MM.1S (cell line): ENCODE data around the gene KPNA4.

Experiments used
- DNase-seq: peaks from one replicate; pipeline ENCODE4 v3.0.0-alpha.2; 2015
- H2AFZ ChIP-seq: fragments of 300-600 bp; sonication (generic); 2 replicates; pipeline ENCODE4 v1.6.0; 2016; ENCODE audit warnings: antibody characterized with exemption, low read length
- H3F3A ChIP-seq: fragments of 300-600 bp; sonication (generic); 2 replicates; pipeline ENCODE4 v1.6.1; 2016; ENCODE audit warnings: mild to moderate bottlenecking, antibody characterized with exemption, low read length, moderate library complexity, mixed read lengths; ENCODE audit not compliant: insufficient read depth
- H3K27ac ChIP-seq: fragments of 300-600 bp; sonication (generic); 2 replicates; pipeline ENCODE4 v1.5.1; 2016; ENCODE audit warnings: mild to moderate bottlenecking, low read length
- H3K27me3 ChIP-seq: fragments of 300-600 bp; sonication (generic); replicated peaks from 2 replicates; pipeline ENCODE4 v1.6.0; 2016; ENCODE audit warnings: low read length; ENCODE audit not compliant: insufficient read depth
- H3K36me3 ChIP-seq: fragments of 300-600 bp; sonication (generic); replicated peaks from 2 replicates; pipeline ENCODE4 v1.6.1; 2016; ENCODE audit warnings: mild to moderate bottlenecking, low read length, mixed read lengths; ENCODE audit not compliant: insufficient read depth
- H3K4me1 ChIP-seq: fragments of 300-600 bp; sonication (generic); 2 replicates; pipeline ENCODE4 v1.6.1; 2016; ENCODE audit warnings: low read length, mixed read lengths
- H3K4me2 ChIP-seq: fragments of 300-600 bp; sonication (generic); 2 replicates; pipeline ENCODE4 v1.6.0; 2016; ENCODE audit warnings: low read depth, low read length
- H3K4me3 ChIP-seq: fragments of 300-600 bp; sonication (generic); 2 replicates; pipeline ENCODE4 v1.5.1; 2016; ENCODE audit warnings: low read length, mixed read lengths
- H3K79me2 ChIP-seq: fragments of 300-600 bp; sonication (generic); 2 replicates; pipeline ENCODE4 v1.6.1; 2016; ENCODE audit warnings: mixed run types, low read length, mixed read lengths
- H3K9ac ChIP-seq: fragments of 300-600 bp; sonication (generic); 2 replicates; pipeline ENCODE4 v1.6.1; 2016; ENCODE audit warnings: low read length, mixed read lengths
- H3K9me2 ChIP-seq: fragments of 300-600 bp; sonication (generic); replicated peaks from 2 replicates; pipeline ENCODE4 v1.6.1; 2016; ENCODE audit warnings: mild to moderate bottlenecking, low read length, mixed read lengths; ENCODE audit not compliant: insufficient read depth
- H3K9me3 ChIP-seq: fragments of 300-600 bp; sonication (generic); replicated peaks from 2 replicates; pipeline ENCODE4 v1.6.1; 2016; ENCODE audit warnings: mild to moderate bottlenecking, low read length, mixed read lengths; ENCODE audit not compliant: insufficient read depth
- H4K20me1 ChIP-seq: fragments of 300-600 bp; sonication (generic); 2 replicates; pipeline ENCODE4 v1.6.1; 2016; ENCODE audit warnings: mild to moderate bottlenecking, low read length, moderate library complexity, mixed read lengths; ENCODE audit not compliant: insufficient read depth
- CTCF ChIP-seq: fragments of 300-600 bp; sonication (generic); IDR thresholded peaks from 2 replicates; pipeline ENCODE4 v1.5.1; 2016; ENCODE audit warnings: antibody characterized with exemption, low read length, mixed read lengths
- EZH2 ChIP-seq: fragments of 300-600 bp; sonication (generic); optimal IDR thresholded peaks from 2 replicates; pipeline ENCODE3; 2017; ENCODE audit warnings: low read depth, mild to moderate bottlenecking, antibody characterized with exemption, low read length, mixed read lengths
- EZH2phosphoT487 ChIP-seq: fragments of 300-600 bp; sonication (generic); IDR thresholded peaks from 2 replicates; pipeline ENCODE4 v1.6.1; 2018; ENCODE audit warnings: antibody characterized with exemption, low read length

KPNA4 gene

GRCh38 chr3:160545504-160545871 is 19.9 kb downstream of the KPNA4 start:
- Histone ChIP-seq H3K4me2 (no peak overlapping the region), H3K9me2 (no peaks in the 10 kb centered on the region), H3K9me3 (no peaks in the 10 kb centered on the region), H3K27ac (no peak overlapping the region), H3K9ac (no peak overlapping the region), H3K4me1 (no peaks in the 10 kb centered on the region), H3K4me3 (no peak overlapping the region), H2AFZ (no peak overlapping the region), H4K20me1 (peaks cover 42% of the 10 kb centered on the region), H3K79me2 (peaks cover 100% of the 10 kb centered on the region), H3K27me3 (no peaks in the 10 kb centered on the region), H3K36me3 (no peaks in the 10 kb centered on the region), H3F3A (no peaks in the 10 kb centered on the region)
- TF ChIP-seq CTCF (no peak), EZH2phosphoT487 (no peak), EZH2 (no peak)
- no peak for DNase-seq

GRCh38 chr3:160544844-160545503 is 20.4 kb downstream of the KPNA4 start:
- Histone ChIP-seq H3F3A (no peaks in the 10 kb centered on the region), H3K4me1 (no peaks in the 10 kb centered on the region), H3K27ac (no peak overlapping the region), H3K4me3 (no peak overlapping the region), H3K36me3 (no peaks in the 10 kb centered on the region), H3K9me3 (no peaks in the 10 kb centered on the region), H3K79me2 (peaks cover 100% of the 10 kb centered on the region), H3K27me3 (no peaks in the 10 kb centered on the region), H3K4me2 (no peak overlapping the region), H3K9ac (no peak overlapping the region), H2AFZ (no peak overlapping the region), H3K9me2 (no peaks in the 10 kb centered on the region), H4K20me1 (peaks cover 46% of the 10 kb centered on the region)
- no peak for DNase-seq
- TF ChIP-seq CTCF (no peak), EZH2phosphoT487 (no peak), EZH2 (no peak)

- peaks cover 51% of the 10 kb centered on the region for H4K20me1 ChIP-seq
- no peak overlapping the region for H3K4me3 ChIP-seq
- H2AFZ ChIP-seq = no peak overlapping the region
Measured at GRCh38 chr3:160540551-160540950, 24.8 kb downstream of the KPNA4 start.

More at GRCh38 chr3:160540551-160540950, 24.8 kb downstream of the KPNA4 start:
- TF ChIP-seq CTCF (no peak), EZH2 (no peak), EZH2phosphoT487 (no peak)
- H3K79me2 ChIP-seq = peaks cover 90% of the 10 kb centered on the region
- H3K9me3 ChIP-seq = no peaks in the 10 kb centered on the region
- no peaks in the 10 kb centered on the region; the same call in 1 of the 2 replicates for H3F3A ChIP-seq
- no peaks in the 10 kb centered on the region for H3K36me3 ChIP-seq
- H3K27me3 ChIP-seq = no peaks in the 10 kb centered on the region
- no peak overlapping the region for H3K27ac ChIP-seq
- H3K4me1 ChIP-seq = no peaks in the 10 kb centered on the region
- no peaks in the 10 kb centered on the region for H3K9me2 ChIP-seq
- no peak overlapping the region for H3K4me2 ChIP-seq
- no peak for DNase-seq
- no peak overlapping the region for H3K9ac ChIP-seq
